Peyer's patch (tissue), 4 donors: Measurements from ENCODE around the gene SLC25A3.

Source experiments
- CTCF ChIP-seq, 6 experiments: fragments of 450-650 bp in 4 of 6; fragments of 200-600 bp in 2 of 6; sonication (generic) in 1 of 6; IDR thresholded peaks; one replicate each; pipeline ENCODE4 v1.5.1; 2017 to 2019; ENCODE audit warnings: antibody characterized with exemption in 6 of 6, mild to moderate bottlenecking in 3 of 6, moderate library complexity in 1 of 6
- POLR2A ChIP-seq, 2 donors: fragments of 450-650 bp; IDR thresholded peaks; one replicate each; pipeline ENCODE4 v1.5.1; 2017; ENCODE audit warnings: antibody characterized with exemption in 2 of 2, mild to moderate bottlenecking in 2 of 2, moderate library complexity in 2 of 2

DNA sequence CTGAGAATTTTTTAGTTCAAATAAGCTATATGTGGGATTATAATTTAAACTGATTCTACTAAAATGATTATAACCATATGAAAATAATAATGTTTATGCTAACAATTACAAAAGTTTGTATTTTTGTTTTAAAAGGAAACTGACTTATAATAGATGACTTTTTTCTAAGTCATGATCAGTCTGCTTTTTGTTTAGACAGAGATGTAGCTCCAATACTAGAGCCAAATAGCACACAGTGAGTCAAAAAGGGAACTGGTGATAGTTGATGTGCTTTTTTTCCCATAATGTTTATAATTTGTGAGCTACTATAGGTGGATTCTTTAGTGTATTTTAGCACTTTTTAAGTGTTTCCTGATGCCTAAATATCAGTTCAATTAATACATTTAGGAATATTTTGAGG, 49.8 kb upstream of the SLC25A3 start:
- TF ChIP-seq CTCF (IDR thresholded peaks at IDR 0.05) (no peak), POLR2A (IDR thresholded peaks at IDR 0.05) (no peak)
